Measurements from ENCODE around the gene SMIM10L1. TPM values are rescaled to one million over a fixed set of nuclear protein-coding genes. Genes with fewer than 3 reads are reported as not detected.

Gene SMIM10L1
- total RNA-seq = 1 to 10 TPM; 5.7 to 8.0 (median 7.4) TPM

DNA sequence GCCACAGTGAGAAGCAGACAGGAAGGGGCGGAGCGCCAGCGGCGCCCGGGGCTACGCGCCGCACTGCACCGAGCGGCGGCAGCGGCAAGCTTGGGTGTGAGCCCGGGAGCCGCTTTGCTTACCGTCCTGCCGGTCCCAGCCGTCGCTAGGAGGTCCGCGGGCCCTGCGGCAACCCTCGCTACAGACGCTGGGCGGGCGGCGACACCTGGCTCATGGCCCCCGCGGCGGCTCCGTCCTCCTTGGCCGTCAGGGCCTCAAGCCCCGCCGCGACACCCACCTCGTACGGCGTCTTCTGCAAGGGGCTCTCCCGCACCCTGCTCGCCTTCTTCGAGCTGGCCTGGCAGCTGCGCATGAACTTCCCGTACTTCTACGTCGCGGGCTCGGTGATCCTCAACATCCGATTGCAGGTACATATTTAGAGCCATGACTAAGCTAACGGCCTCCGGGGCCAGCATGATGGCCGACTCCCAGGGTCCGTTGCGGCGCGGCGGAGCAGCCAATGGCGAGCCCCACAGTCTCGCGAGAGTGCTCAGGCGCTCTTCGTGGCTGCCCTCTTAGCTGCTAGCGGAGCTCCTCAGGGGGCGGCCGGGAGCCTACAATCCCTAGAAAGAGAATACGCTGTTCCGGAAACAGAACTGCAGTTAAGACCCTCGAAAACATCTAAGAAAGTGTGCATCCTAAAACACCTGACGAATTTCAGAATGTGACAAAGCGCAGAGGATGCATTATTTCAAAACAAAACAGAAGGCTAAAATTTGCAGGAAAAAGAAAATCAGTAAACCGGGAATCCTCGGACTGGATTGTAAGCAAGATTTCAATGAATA, at the start of gene SMIM10L1:
Gene SMIM10L1, plus strand, starts transcription at position 50 of the 824 bp plus-strand sequence. Its CDS starts 163 bp downstream, at position 213.
- TF ChIP-seq, protein P1, sequence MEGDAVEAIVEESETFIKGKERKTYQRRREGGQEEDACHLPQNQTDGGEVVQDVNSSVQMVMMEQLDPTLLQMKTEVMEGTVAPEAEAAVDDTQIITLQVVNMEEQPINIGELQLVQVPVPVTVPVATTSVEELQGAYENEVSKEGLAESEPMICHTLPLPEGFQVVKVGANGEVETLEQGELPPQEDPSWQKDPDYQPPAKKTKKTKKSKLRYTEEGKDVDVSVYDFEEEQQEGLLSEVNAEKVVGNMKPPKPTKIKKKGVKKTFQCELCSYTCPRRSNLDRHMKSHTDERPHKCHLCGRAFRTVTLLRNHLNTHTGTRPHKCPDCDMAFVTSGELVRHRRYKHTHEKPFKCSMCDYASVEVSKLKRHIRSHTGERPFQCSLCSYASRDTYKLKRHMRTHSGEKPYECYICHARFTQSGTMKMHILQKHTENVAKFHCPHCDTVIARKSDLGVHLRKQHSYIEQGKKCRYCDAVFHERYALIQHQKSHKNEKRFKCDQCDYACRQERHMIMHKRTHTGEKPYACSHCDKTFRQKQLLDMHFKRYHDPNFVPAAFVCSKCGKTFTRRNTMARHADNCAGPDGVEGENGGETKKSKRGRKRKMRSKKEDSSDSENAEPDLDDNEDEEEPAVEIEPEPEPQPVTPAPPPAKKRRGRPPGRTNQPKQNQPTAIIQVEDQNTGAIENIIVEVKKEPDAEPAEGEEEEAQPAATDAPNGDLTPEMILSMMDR (IDR thresholded peaks at IDR 0.05; ENCODE audit: low read depth) = no peak

DNA sequence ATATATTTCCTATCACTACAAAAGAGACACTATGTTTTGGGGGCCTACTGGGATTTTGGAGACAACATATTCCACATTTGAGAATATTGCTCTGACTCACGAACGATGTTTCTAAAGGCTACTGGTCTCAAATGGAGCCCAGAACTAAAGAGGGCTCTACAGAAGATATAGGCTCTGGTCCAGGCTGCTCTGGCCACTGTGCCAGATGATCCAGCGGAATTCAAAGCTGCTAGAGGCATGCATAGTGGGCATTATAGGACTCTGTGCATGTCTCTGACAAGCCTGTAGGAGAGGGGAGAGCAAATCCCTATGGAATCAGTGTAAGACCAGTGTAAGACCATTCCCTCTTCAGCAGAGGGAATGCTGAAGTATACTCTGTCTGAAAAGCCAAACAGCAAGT, 40.6 kb upstream of the SMIM10L1 start:
- TF ChIP-seq, protein P1 (IDR thresholded peaks at IDR 0.05; ENCODE audit: low read depth) = no peak

- TF ChIP-seq, protein P1 (IDR thresholded peaks at IDR 0.05; ENCODE audit: low read depth) = no peak
These were observed 40.0 kb upstream of the SMIM10L1 start for GRCh38 chr12:11130999-11131398.

- TF ChIP-seq, protein P1 (IDR thresholded peaks at IDR 0.05; ENCODE audit: low read depth) = no peak
These were observed 37.8 kb upstream of the SMIM10L1 start for GRCh38 chr12:11133162-11133561.

DNA sequence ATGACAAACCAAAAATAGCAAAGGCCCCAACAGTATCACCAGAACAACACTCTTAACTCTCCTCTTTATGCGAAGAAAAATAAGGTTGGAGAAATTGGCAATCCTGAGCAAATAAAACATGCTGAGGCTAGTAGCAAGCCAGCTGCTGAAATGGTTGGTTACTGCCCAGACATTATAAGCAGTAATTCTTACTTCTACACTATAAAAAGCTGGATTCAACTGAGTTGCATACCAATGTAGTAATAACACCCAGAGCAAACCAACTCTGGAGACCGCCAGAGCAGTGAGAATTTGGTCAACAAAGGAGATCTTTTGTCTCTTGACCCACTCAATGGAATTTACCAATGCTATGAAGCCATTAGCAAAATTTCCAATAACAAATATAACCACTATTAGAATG, 37.2 kb upstream of the SMIM10L1 start:
- TF ChIP-seq, protein P1 (IDR thresholded peaks at IDR 0.05; ENCODE audit: low read depth) = no peak

DNA sequence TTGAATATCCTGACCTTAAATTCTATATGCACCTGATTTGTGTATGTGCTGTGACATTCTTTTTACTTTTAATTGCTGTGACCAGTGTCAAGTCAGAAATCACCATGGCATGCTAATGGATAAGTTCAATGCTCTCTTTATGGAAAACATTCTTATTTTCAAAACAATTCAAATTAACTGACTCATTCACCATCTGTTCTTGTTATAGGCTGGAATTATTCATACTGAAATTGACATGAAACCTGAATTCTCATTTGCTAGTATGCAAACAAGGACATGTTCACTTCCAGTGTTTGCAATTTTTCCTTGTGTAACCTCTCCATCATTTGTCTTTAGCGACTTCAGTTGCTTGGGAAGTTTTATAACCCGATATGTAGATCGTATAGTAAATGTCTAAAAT, 36.7 kb upstream of the SMIM10L1 start, which contains the start of gene TAS2R30:
Gene TAS2R30, minus strand, starts transcription at position 340 of the 400 bp plus-strand sequence. CDS start 400 bp downstream, outside the sequence.
- TF ChIP-seq, protein P1 (IDR thresholded peaks at IDR 0.05; ENCODE audit: low read depth) = no peak

DNA sequence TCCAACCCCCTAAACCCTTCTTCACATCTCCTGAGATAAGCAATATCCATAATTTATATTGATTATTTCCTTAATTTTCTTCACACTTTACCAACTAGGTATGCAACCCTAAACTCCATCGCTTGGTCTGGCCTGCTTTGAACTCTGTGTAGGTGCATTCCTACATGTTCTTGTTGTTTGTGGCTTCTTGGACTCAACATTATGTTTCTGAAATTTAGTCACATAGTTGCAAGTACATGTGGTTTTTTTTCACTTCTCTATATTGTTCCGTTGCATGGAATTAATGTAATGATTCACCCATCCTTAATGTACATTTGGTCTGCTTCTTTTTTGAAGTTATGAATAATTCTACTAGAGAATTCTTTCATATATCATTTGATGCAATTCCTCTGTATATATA, 34.9 kb upstream of the SMIM10L1 start:
- TF ChIP-seq, protein P1 (IDR thresholded peaks at IDR 0.05; ENCODE audit: low read depth) = no peak

Data from subcutaneous adipose tissue (tissue), 4 donors.